Measurements from ENCODE around the gene CATSPER1. TPM values are rescaled to one million over a fixed set of nuclear protein-coding genes. Genes with fewer than 3 reads are reported as not detected.

Gene CATSPER1
- total and polyA plus RNA-seq, 2 donors (not counting 3 experiments of a cell fraction or from before 2014, with no cell fraction given), result 0.68 to 1.0 TPM

- H3K9me1 ChIP-seq (replicated peaks; ENCODE audit: control insufficient read depth, extremely low read depth, insufficient read depth, low read length), result no peaks in the 10 kb centered on the region
- FAIRE-seq (no peak), DNase-seq (ENCODE audit: low read depth, low spot score) (no peak)
- ChIA-PET POLR2A (no interaction called here), CTCF (no interaction called here)
- peak within 1 kb of the TSS in 1 of 3 experiments; percentile 22 for H3K4me3 ChIP-seq (replicated peaks in 1 of 3; ENCODE audit: insufficient read depth in 1 of 3, low read depth in 1 of 3, low read length in 3 of 3)
- dilution Hi-C loops (cut with MboI; ENCODE audit: extremely low pct_ligation_motif_present, low sequenced_read_pairs), result no loop called here
- H3K4me1 ChIP-seq (ENCODE audit: control insufficient read depth, extremely low read depth, insufficient read depth, low read length), result peaks cover 14% of the 10 kb centered on the region
- no peak for TF ChIP-seq MAX (IDR thresholded peaks at IDR 0.05; ENCODE audit: insufficient read depth, insufficient read length)
- no peak for TF ChIP-seq FOS (IDR thresholded peaks at IDR 0.05; ENCODE audit: borderline replicate concordance, insufficient read depth, low read length)
- TF ChIP-seq JUN (IDR thresholded peaks at IDR 0.05; ENCODE audit: borderline replicate concordance, insufficient read depth, insufficient read length, low read depth), result no peak
- no peak for TF ChIP-seq EZH2 (IDR thresholded peaks at IDR 0.05; ENCODE audit: borderline replicate concordance, low read depth, low read length, severe bottlenecking)
- TF ChIP-seq, protein P1, sequence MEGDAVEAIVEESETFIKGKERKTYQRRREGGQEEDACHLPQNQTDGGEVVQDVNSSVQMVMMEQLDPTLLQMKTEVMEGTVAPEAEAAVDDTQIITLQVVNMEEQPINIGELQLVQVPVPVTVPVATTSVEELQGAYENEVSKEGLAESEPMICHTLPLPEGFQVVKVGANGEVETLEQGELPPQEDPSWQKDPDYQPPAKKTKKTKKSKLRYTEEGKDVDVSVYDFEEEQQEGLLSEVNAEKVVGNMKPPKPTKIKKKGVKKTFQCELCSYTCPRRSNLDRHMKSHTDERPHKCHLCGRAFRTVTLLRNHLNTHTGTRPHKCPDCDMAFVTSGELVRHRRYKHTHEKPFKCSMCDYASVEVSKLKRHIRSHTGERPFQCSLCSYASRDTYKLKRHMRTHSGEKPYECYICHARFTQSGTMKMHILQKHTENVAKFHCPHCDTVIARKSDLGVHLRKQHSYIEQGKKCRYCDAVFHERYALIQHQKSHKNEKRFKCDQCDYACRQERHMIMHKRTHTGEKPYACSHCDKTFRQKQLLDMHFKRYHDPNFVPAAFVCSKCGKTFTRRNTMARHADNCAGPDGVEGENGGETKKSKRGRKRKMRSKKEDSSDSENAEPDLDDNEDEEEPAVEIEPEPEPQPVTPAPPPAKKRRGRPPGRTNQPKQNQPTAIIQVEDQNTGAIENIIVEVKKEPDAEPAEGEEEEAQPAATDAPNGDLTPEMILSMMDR (IDR thresholded peaks at IDR 0.05; ENCODE audit: extremely low read depth in 1 of 2, insufficient read depth in 1 of 2, low read depth in 1 of 2, low read length in 2 of 2), result no peak
- TF ChIP-seq MYC (IDR thresholded peaks at IDR 0.05; ENCODE audit: low read depth, low read length), result no peak
- no peak for TF ChIP-seq POLR2AphosphoS5 (IDR thresholded peaks at IDR 0.05; ENCODE audit: insufficient read depth, low read depth, low read length)
- no peak for TF ChIP-seq GATA2 (IDR thresholded peaks at IDR 0.05; ENCODE audit: insufficient read depth, insufficient read length, low read depth, low read length)
- no peak for TF ChIP-seq POLR2A (IDR thresholded peaks at IDR 0.05; ENCODE audit: low read depth, low read length)
- H3K27ac ChIP-seq (ENCODE audit: insufficient read depth, low read depth, low read length), result no peak within 1 kb of the TSS
- intact Hi-C loops (cut with micrococcal nuclease), result no loop called here
- no peak within 1 kb of the TSS for H3K9ac ChIP-seq (replicated peaks; ENCODE audit: extremely low read depth, insufficient read depth, low read length)
- no peak within 1 kb of the TSS for H3K4me2 ChIP-seq (ENCODE audit: insufficient read depth, low read length)
- peaks cover 16% of the 10 kb centered on the region for H3K79me2 ChIP-seq (ENCODE audit: control insufficient read depth, insufficient read depth, low read length)
- H3K9me3 ChIP-seq (replicated peaks; ENCODE audit: control insufficient read depth, insufficient read depth, low read length), result no peaks in the 10 kb centered on the region
- H3K27me3 ChIP-seq (ENCODE audit: control insufficient read depth in 2 of 2, insufficient read depth in 2 of 2, low read length in 2 of 2), result peaks cover 2 to 3% of the 10 kb centered on the region in 2 experiments
- BruUV-seq (replicated peaks), result no TSS peak
- no peaks in the 10 kb centered on the region for H3K36me3 ChIP-seq (ENCODE audit: control insufficient read depth in 2 of 2, extremely low read depth in 1 of 2, insufficient read depth in 2 of 2, low read length in 2 of 2)
- H2AFZ ChIP-seq (ENCODE audit: low read depth, low read length), result no peak within 1 kb of the TSS
- H4K20me1 ChIP-seq (replicated peaks; ENCODE audit: control insufficient read depth, extremely low read depth, insufficient read depth, low read length), result no peaks in the 10 kb centered on the region
These were observed 22.5 kb upstream of the CATSPER1 start, which contains the start of gene GAL3ST3 for GRCh38 chr11:66048547-66049323. GAL3ST3 (minus strand) TSS chr11:66049161; CDS start chr11:66045415, 3,746 bp downstream.

All from endothelial cell of umbilical vein (primary cell).